Fibroblast of upper back skin (primary cell): ENCODE measurements around the gene BRAF.
"Not testable (repeated sequence)": the region's sequence is repeated elsewhere in the genome, so short reads cannot be mapped to it uniquely, and the experiment has no call there.

ENCODE experiments used
- DNase-seq: peaks from one replicate; pipeline ENCODE4 v3.0.0-alpha.2; 2013

Gene BRAF

GRCh38 chr7:140876519-140877248 is 48.0 kb downstream of the BRAF start:
- DNase-seq = peak; percentile 54

GRCh38 chr7:140873434-140873833 is 51.3 kb downstream of the BRAF start:
- DNase-seq = no peak

GRCh38 chr7:140870003-140870402 is 54.7 kb downstream of the BRAF start:
- DNase-seq = no peak

GRCh38 chr7:140869430-140869829 is 55.3 kb downstream of the BRAF start:
- no peak for DNase-seq

- no peak for DNase-seq
These were observed 57.0 kb downstream of the BRAF start for GRCh38 chr7:140867467-140868462.

- DNase-seq = no peak
These were observed 57.8 kb downstream of the BRAF start for GRCh38 chr7:140866926-140867325.

GRCh38 chr7:140864732-140865131 is 60.0 kb downstream of the BRAF start:
- no peak for DNase-seq

- no peak for DNase-seq
These were observed 60.9 kb downstream of the BRAF start for GRCh38 chr7:140863867-140864266.

- no peak for DNase-seq
These were observed 61.5 kb downstream of the BRAF start for GRCh38 chr7:140863184-140863583.

GRCh38 chr7:140857048-140857447 is 67.7 kb downstream of the BRAF start:
- DNase-seq = peak; percentile 8

- peak; percentile 23 for DNase-seq
These were observed 83.5 kb downstream of the BRAF start for GRCh38 chr7:140841166-140841715.

GRCh38 chr7:140831724-140832123 is 93.0 kb downstream of the BRAF start:
- DNase-seq = no peak

GRCh38 chr7:140829720-140830119 is 95.0 kb downstream of the BRAF start:
- DNase-seq = no peak

GRCh38 chr7:140828741-140829140 is 96.0 kb downstream of the BRAF start:
- no peak for DNase-seq

- not testable (repeated sequence) for DNase-seq
These were observed 107.3 kb downstream of the BRAF start for GRCh38 chr7:140817383-140817782.

- DNase-seq = peak; percentile 67
These were observed 113.7 kb downstream of the BRAF start for GRCh38 chr7:140810830-140811556.

GRCh38 chr7:140810385-140810784 is 114.3 kb downstream of the BRAF start:
- no peak for DNase-seq

- no peak for DNase-seq
These were observed 145.8 kb downstream of the BRAF start for GRCh38 chr7:140778975-140779374.

- no peak for DNase-seq
These were observed 146.2 kb downstream of the BRAF start for GRCh38 chr7:140778568-140778967.

GRCh38 chr7:140774371-140774770 is 150.4 kb downstream of the BRAF start:
- no peak for DNase-seq

- DNase-seq = no peak
These were observed 151.6 kb downstream of the BRAF start for GRCh38 chr7:140773104-140773503.

GRCh38 chr7:140771826-140772225 is 152.9 kb downstream of the BRAF start:
- peak; percentile 1 for DNase-seq

- no peak for DNase-seq
These were observed 154.9 kb downstream of the BRAF start for GRCh38 chr7:140769852-140770251.
